GM15510 (cell line): ENCODE results near the gene DYDC1.

Experiments used
- POLR2A ChIP-seq: IDR thresholded peaks from 3 replicates; pipeline ENCODE4 v1.6.1; 2011; ENCODE audit warnings: borderline replicate concordance; ENCODE audit not compliant: insufficient read length; ENCODE audit errors: extremely low read depth

DYDC1 gene

DNA sequence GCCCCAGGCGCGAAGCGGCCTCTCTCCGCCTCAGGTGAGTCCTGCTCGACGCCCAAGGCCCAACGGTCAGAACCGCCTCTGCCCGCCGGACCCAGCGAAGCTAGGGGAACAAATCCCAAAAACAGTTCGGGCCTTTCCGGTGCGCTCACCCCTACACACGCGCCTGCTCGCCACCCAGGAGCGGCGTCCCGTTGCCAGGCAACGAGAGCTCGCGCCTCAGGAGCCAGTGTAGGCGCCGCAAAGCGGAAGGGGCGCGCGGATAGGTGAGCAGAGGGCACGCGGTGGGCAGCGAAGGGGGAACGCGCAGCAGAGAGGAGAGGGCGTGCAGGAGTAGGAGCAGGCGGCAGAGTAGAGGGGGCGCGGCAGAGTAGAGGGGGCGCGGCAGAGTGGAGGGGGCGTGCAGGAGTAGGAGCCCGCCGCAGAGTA, at the start of gene DYDC1, which contains the start of gene DYDC2:
DYDC1 (minus strand) TSS at position 193 of the 426 bp plus-strand sequence. CDS start 4,154 bp downstream, outside the sequence.
DYDC2 (plus strand) TSS at position 219 of the 426 bp plus-strand sequence. CDS start 5,663 bp downstream, outside the sequence.
- no peak for TF ChIP-seq POLR2A

DNA sequence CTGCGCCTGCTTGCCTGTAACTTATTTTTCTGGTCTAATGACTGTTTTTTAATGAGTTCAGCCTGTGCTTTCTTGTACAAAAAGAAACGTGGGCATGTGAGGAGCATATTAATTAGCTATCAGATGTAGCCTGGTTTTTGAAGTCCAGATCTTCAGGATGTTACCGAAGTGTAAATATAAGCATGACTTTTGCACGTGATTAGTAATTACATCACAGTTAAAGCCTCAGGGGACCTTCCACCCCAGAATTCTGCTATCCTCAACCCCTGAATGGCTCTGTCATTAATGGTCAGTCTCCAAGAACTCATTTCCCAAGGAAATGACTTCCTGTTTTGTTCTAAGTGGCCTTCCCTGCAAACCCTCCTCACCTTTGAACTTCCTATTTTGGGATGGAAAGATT, 49.6 kb upstream of the DYDC1 start:
- TF ChIP-seq POLR2A, result no peak

DNA sequence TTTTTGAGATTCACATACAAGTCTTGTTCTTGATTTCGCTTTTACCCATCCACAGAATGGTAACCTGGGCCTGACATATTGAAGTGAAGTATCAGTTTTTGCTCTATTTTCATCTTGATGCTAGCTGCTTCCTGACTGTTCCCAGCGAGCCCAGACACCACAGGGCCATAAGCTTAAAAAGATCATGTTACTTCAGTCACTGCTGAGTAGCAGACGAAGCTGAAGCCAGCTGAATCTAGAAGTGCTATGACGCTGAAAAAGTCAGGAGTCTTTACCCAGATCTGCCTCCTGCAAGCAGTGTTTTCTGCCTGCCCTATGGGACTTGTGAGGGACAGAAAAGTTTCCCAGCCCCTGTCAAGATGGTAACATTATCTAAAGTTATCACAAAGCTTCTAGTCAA, 49.1 kb upstream of the DYDC1 start:
- TF ChIP-seq POLR2A, result no peak

DNA sequence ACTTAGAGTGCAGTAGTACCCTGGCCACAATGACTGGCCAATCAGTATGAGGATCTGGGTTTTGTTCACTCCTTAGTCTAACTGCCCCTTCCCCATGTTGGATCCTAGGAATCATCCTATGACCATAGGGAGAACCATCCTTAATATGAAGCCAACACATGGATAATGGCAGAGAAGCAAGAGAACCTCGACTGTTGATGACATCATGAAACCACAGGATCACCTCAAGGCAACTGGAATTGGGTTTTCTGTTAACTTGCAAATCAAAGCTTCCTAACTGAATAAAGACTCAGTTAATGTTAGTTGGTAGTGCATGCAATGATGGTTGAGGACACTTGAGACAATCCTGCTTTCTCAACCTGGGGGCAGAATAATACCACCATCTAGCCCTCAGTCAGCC, 48.5 kb upstream of the DYDC1 start:
- no peak for TF ChIP-seq POLR2A

DNA sequence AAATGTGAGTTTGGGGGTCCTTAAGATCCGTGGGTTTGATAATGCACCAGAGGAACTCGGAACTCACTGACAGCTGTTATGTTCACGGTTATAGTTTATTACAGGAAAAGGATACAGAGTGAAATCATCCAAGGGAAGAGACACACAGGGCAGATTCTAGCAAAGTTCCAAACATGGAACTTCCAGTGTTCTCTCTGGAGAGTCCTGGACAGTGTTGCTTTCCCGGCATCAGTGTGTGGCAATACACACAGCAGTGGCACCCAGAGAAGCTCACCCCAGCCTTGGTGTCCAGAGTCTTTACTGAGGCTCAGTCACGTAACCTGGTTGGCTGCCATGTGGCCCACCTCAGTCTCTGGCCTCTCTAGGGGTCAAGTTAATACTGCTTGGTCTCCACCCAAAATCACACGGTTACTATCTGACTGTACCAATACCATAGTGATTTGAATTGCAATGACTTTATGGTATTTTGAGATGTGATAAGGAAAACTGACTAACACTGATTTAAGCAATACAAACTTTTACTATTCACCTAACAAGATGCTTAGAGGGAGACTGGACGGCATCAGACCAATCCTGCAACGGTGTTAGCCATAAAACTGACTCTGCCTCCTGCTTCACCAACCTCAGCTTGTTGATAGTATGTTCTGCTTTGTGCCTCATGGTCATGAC, 43.7 kb upstream of the DYDC1 start:
- TF ChIP-seq POLR2A, result no peak

DNA sequence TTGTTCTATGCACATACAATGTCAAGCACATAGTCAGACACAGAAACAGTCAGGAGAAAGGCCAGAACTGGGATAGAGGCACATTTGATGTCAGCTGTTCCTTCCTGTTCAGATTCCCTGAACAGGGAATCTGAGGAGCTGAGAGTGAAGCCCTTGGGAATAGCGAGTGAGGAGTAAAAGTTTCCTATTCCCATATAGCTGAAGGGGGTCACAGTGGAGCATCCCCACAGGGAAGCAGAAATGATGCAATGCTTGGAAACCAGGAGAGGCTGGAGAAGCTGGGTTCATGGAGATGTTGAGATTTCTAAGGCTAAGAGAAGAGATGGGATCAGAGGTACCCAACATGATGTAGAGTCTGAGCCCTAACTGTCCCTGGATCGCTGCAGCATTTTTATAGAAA, 40.5 kb upstream of the DYDC1 start:
- TF ChIP-seq POLR2A, result no peak

DNA sequence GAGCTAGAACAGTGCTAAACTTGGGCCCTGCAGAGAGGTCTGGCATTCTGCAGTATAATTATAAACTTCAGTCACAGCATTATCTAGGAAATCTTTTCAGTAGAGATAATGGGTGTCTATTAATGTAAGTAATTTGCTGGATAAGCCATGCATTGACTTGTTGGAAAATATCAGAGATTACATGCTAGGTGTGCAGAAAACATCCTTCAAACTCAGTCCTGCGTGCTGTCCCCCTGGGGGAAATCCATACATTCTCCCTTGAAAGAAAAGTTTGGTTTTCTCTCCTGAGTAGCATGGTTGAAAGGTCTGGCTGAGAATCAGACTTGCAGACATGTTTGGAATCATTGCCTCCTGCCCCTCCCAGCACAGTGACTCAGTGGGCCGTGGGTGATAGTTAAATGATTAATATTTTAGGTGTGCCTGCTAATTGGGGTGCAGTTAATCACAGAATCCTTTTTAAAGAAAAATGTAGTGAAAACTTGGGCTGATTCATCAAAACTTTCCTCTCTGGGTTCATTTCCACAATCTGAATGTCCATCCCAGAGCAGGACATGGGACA, 37.9 kb upstream of the DYDC1 start:
- TF ChIP-seq POLR2A, result no peak

DNA sequence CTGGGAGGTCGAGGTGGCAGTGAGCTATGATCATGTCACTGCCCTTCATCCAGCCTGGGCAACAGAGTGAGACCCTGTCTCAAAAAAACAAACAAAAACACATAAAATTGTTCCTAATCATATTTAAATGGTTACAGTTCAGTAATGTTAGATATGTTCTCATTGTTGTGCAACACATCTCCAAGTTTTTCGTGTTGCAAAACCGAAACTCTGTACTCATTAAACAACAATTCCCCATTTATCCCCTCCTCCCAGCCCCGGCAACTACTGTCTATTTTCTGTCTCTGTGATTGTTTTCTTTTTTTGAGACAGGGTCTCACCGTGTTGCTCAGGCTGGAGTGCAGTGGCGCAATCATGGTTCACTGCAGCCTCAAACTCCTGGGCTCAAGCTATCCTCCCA, 35.7 kb upstream of the DYDC1 start:
- TF ChIP-seq POLR2A, result no peak

DNA sequence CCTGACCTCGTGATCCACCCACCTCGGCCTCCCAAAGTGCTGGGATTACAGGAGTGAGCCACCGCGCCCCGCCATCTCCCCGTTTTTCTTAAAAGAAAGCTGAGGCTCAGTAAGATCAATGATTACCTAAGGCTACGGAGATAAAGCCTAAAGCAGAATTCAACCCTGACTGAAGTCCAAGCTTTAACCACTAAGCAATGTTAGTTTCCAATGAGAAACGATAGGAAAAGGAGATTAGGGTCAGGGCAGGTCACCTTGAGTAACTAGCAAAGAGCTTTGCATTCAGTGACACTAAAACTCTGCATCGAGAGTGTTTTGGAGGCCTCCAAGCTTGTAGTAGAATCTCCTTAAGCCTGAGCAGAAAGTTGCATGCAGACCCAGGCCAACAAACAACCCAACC, 34.2 kb upstream of the DYDC1 start:
- TF ChIP-seq POLR2A, result no peak

DNA sequence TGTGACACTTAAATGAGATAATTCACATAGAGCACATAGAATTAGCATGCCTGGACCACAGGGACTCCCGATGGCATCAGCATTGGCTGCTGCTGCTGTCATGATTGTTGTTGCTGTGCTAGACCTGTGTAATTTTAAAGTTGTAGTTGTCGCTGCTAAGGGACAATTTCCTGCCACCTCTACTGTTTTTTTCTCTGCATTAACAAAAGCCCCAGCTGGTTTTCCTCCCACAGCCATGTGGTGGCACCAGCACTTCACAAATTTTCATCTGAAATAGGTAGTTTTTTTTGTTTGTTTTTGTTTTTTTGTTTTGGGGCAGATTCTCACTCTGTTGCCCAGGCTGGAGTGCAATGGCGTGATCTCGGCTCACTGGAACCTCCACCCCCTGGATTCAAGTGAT, 26.4 kb upstream of the DYDC1 start:
- TF ChIP-seq POLR2A, result no peak

DNA sequence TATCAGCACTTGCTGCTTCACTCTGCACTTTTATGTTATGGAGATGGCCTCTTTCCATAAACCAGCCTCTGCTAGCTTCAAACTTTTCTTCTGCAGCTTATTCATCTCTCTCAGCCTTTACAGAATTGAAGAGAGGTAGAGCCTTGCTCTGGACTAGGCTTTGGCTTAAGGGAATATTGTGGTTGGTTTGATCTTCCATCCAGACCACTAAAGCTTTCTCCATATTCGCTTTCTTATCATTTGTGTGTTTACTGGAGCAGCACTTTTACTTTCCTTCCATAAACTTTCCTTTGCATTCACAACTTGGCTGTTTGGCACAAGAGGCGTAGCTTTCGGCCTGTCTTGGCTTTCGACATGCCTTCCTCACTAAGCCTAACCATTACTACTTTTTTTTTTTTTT, 23.6 kb upstream of the DYDC1 start:
- TF ChIP-seq POLR2A, result no peak

DNA sequence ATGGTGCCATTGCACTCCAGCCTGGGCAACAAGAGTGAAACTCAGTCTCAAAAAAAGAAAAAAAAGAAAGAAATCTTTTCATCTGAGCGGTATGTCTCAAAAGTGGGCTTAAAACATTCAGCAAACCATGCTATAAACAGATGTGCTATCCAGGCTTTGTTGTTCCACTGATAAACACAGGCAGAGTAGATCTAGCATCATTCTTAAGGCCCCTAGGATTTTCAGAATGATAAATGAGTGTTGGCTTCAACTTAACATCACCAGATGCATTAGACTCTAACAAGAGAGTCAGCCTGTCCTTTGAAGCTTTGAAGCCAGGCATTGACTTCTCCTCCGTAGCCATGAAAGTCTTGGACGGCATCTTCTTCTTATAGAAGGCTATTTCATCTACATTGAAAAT, 23.1 kb upstream of the DYDC1 start:
- no peak for TF ChIP-seq POLR2A

DNA sequence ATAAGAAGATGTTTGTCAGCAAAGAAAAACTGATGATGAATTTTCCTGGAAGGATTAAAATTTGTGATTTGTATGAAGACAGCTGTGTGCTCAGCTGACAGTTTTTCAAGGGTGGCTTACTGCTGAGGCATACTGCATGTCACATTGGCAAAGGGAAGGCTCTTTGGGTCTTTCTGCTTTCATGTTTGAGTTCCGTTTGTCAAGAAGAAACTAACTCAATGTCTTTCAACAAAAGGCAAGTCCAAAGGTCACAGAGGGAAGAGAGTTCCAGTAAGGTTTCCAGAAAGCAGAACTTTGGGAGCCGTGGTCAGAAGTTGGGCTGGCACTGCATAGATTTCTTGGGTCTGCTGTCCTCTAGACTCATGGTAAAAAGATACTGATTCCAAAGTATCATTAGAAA, 16.9 kb upstream of the DYDC1 start:
- TF ChIP-seq POLR2A, result no peak

DNA sequence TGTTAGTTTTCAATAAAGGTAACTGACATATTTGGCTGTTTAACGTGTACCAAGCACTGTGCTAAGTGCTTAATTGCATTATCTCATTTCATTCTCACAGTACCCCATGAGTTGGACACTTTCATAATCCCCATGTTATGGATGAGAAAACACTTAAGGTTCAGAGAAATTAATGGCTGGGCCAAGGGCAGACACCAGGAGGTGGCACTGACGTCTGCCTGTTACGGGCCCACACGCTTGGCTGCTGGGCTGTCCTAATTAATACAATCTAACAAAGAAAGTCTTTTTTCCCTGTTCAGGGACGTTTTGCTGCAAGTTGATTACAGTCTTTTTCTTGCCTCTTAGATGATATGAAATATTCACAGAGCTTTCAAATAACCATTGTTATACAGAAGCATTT, 16.1 kb upstream of the DYDC1 start:
- no peak for TF ChIP-seq POLR2A

DNA sequence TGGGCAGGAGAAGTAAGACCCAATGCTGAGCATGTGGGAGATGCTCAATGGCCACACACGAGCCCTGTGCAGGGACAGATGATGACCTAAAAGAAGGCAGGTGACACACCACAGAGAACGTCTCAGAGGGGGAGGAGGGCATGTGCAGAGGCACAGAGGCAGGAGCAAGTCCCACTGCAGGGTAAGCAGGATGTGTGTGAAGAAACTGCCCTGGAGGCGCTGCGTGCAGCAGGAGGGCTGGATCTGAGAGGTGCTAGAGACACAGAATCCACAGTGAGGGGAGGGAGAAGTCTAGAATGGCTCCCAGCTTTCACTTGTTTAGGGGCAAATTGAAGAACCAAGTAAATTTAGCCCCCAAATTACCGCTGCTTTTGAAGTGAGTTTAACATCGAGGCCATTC, 14.9 kb upstream of the DYDC1 start:
- no peak for TF ChIP-seq POLR2A

DNA sequence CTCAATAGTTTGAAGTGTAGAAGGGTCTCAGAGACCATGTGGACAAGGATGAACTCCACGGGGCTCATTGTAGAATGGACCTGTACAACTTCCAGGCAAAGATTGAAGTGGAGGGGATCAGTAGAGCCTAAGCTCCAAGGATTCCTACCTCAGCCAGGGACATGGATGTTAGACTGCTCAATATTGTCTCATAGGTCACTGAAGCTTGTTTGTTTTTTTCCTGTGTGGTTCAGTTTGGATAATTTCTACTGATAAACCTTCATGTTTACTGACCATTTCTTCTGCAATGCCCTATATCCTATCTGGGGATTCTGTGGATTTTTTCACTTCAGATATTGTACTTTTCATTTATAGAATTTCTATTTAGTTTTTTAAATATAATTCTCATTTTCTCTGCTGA, 9.0 kb upstream of the DYDC1 start:
- no peak for TF ChIP-seq POLR2A
